ENCODE results near the gene BTBD1.

BTBD1 gene

DNA sequence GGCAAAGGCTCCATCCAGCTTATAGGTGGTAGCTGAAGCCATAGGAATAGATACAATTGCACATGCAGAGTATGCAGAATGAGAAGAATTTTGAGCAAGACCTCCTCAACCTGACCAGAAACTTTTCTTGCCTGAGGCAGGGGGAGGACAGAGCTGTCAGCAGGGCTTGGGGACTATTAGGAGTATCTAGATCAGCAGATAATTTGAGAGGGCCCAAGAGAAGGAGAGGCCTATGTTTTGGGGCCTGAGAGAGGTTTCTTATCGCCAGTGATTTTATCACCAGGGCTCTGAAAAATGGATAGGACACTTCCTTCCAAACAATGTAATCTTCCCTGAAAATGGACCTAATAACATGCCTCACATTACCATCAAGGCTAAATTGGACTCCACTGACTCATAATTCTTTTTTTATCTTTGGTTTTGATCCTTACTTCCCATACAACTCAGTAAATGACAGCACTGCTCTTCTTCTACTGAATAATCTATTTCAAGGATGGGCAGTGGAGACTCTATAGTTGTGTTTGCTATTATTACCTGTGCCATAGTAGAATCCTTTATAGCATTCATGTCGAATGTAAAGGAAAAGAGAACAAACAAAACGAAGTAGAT, 96.9 kb downstream of the BTBD1 start:
- no peaks in the 10 kb centered on the region for H3K4me1 ChIP-seq (ENCODE audit: insufficient read depth, poor library complexity, severe bottlenecking)
- H3K27me3 ChIP-seq (ENCODE audit: insufficient read depth, poor library complexity, severe bottlenecking) = no peaks in the 10 kb centered on the region
- H3K27ac ChIP-seq (ENCODE audit: poor library complexity, severe bottlenecking) = no peak overlapping the region
- no peaks in the 10 kb centered on the region for H3K9me3 ChIP-seq (ENCODE audit: severe bottlenecking)
- no peaks in the 10 kb centered on the region for H3K36me3 ChIP-seq (ENCODE audit: low read depth)
- DNase-seq (ENCODE audit: low spot score) (no peak), ATAC-seq (ENCODE audit: low read depth) (no peak)
- H3K4me3 ChIP-seq (ENCODE audit: severe bottlenecking) = no peak overlapping the region
- TF ChIP-seq, protein P1, sequence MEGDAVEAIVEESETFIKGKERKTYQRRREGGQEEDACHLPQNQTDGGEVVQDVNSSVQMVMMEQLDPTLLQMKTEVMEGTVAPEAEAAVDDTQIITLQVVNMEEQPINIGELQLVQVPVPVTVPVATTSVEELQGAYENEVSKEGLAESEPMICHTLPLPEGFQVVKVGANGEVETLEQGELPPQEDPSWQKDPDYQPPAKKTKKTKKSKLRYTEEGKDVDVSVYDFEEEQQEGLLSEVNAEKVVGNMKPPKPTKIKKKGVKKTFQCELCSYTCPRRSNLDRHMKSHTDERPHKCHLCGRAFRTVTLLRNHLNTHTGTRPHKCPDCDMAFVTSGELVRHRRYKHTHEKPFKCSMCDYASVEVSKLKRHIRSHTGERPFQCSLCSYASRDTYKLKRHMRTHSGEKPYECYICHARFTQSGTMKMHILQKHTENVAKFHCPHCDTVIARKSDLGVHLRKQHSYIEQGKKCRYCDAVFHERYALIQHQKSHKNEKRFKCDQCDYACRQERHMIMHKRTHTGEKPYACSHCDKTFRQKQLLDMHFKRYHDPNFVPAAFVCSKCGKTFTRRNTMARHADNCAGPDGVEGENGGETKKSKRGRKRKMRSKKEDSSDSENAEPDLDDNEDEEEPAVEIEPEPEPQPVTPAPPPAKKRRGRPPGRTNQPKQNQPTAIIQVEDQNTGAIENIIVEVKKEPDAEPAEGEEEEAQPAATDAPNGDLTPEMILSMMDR (IDR thresholded peaks at IDR 0.05; ENCODE audit: poor library complexity, severe bottlenecking) = no peak

DNA sequence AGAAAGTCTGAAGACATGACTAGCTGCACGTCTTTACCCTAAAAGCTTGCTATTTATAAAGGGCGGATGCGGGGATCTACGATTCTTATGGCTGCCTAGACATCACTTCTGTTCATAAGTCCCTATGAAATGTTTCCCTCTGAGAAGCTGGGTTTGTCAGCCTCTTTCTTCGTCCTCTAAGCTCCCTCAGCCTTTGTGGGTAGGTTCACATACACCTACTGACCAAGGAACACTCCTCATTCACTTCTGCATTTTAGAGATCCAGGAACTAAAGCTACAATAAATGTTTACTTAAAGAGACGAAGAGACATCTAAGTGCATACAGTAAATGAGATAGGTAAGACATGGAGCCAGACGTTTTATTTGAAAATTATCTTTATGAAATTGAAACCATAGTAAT, 97.7 kb downstream of the BTBD1 start:
- ATAC-seq (ENCODE audit: low read depth) = no peak
- Histone ChIP-seq H3K4me1 (ENCODE audit: insufficient read depth, poor library complexity, severe bottlenecking) (no peaks in the 10 kb centered on the region), H3K27me3 (ENCODE audit: insufficient read depth, poor library complexity, severe bottlenecking) (no peaks in the 10 kb centered on the region), H3K27ac (ENCODE audit: poor library complexity, severe bottlenecking) (no peak overlapping the region), H3K36me3 (ENCODE audit: low read depth) (no peaks in the 10 kb centered on the region), H3K9me3 (ENCODE audit: severe bottlenecking) (no peaks in the 10 kb centered on the region), H3K4me3 (ENCODE audit: severe bottlenecking) (no peak overlapping the region)
- no peak for DNase-seq (ENCODE audit: low spot score)
- TF ChIP-seq, protein P1 (IDR thresholded peaks at IDR 0.05; ENCODE audit: poor library complexity, severe bottlenecking) = no peak

DNA sequence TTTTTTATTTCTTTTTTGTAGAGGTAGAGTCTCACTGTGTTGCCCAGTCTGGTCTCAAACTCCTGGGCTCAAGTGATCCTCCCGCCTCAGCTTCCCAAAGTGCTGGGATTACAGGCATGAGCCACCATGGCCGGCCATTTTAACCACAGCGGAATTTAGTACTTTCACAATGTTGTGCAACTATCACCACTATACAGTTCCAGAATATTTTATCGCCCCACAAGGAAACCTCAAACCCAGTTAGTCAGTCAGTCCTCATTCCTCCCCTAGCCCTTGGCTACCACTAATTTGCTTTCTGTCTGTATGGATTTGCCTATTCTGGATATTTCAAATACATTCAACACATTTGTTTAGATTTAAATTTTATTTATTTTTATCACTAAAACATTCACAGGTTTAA, 99.0 kb downstream of the BTBD1 start:
- Histone ChIP-seq H3K4me1 (ENCODE audit: insufficient read depth, poor library complexity, severe bottlenecking) (no peaks in the 10 kb centered on the region), H3K4me3 (ENCODE audit: severe bottlenecking) (no peak overlapping the region), H3K36me3 (ENCODE audit: low read depth) (no peaks in the 10 kb centered on the region), H3K9me3 (ENCODE audit: severe bottlenecking) (no peaks in the 10 kb centered on the region), H3K27ac (ENCODE audit: poor library complexity, severe bottlenecking) (no peak overlapping the region), H3K27me3 (ENCODE audit: insufficient read depth, poor library complexity, severe bottlenecking) (no peaks in the 10 kb centered on the region)
- 0 out of 3 replicates have a peak, but pooled peaks have one; percentile 22 for ATAC-seq (ENCODE audit: low read depth)
- no peak for DNase-seq (ENCODE audit: low spot score)
- TF ChIP-seq, protein P1 (IDR thresholded peaks at IDR 0.05; ENCODE audit: poor library complexity, severe bottlenecking) = no peak

DNA sequence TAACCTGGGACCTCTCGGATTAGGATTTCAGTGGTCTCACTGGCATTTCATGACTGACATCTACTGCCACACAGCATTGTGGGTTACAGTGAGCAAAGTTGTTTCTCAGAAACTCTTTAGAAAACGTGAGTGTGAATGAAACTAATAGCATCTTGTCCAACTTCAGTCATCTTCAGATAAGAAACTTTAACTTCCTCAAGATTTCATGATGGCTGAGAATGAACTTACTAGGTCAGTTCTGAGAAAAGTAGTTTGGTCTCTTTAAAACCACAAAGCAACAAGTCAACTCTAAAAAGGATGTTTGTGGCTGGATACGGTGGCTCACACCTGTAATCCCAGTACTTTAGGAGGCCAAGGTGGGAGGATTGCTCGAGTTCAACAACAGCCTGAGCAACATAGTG, 100.4 kb downstream of the BTBD1 start:
- H3K4me1 ChIP-seq (ENCODE audit: insufficient read depth, poor library complexity, severe bottlenecking) = no peaks in the 10 kb centered on the region
- no peaks in the 10 kb centered on the region for H3K36me3 ChIP-seq (ENCODE audit: low read depth)
- no peaks in the 10 kb centered on the region for H3K9me3 ChIP-seq (ENCODE audit: severe bottlenecking)
- no peaks in the 10 kb centered on the region for H3K27me3 ChIP-seq (ENCODE audit: insufficient read depth, poor library complexity, severe bottlenecking)
- DNase-seq (ENCODE audit: low spot score) (no peak), ATAC-seq (ENCODE audit: low read depth) (no peak)
- TF ChIP-seq, protein P1 (IDR thresholded peaks at IDR 0.05; ENCODE audit: poor library complexity, severe bottlenecking) = no peak
- no peak overlapping the region for H3K4me3 ChIP-seq (ENCODE audit: severe bottlenecking)
- H3K27ac ChIP-seq (ENCODE audit: poor library complexity, severe bottlenecking) = no peak overlapping the region

Measured in RWPE2 (cell line).